Coronary artery (tissue), 2 donors: Measurements from ENCODE around the gene PIK3CD.
A peak's percentile ranks its signal among the peaks of the same experiment; 100 is the strongest.

Experiments used
- DNase-seq: peaks from one replicate; pipeline ENCODE4 v3.0.0-alpha.2; 2017; ENCODE audit warnings: low spot score
- H3K27ac ChIP-seq, 2 donors: fragments of 200-600 bp; sonication (generic); one replicate each; pipeline ENCODE4 v1.5.1; 2016 to 2019
- H3K4me3 ChIP-seq: fragments of 200-600 bp; sonication (generic); 2 replicates; pipeline ENCODE4 v1.5.1; 2016; ENCODE audit warnings: mild to moderate bottlenecking, moderate library complexity
- CTCF ChIP-seq: fragments of 200-600 bp; sonication (generic); IDR thresholded peaks from one replicate; pipeline ENCODE4 v1.5.1; 2019; ENCODE audit warnings: antibody characterized with exemption

The PIK3CD gene

GRCh38 chr1:9633493-9633892 is 18.0 kb upstream of the PIK3CD start:
- no peak for DNase-seq
- TF ChIP-seq CTCF: no peak
- H3K27ac ChIP-seq: no peak overlapping the region
- H3K4me3 ChIP-seq: no peak overlapping the region

- Histone ChIP-seq H3K27ac (no peak overlapping the region), H3K4me3 (no peak overlapping the region)
- no peak for TF ChIP-seq CTCF
- DNase-seq: no peak
Measured at GRCh38 chr1:9634582-9634981, 16.9 kb upstream of the PIK3CD start.

GRCh38 chr1:9639227-9639626 is 12.3 kb upstream of the PIK3CD start:
- Histone ChIP-seq H3K4me3 (no peak overlapping the region), H3K27ac (no peak overlapping the region)
- no peak for DNase-seq
- no peak for TF ChIP-seq CTCF

- TF ChIP-seq CTCF: no peak
- Histone ChIP-seq H3K4me3 (no peak overlapping the region), H3K27ac (peak overlapping the region in 1 of 2 donors; percentile 22)
- DNase-seq: no peak
Measured at GRCh38 chr1:9643351-9644256, 7.9 kb upstream of the PIK3CD start.

GRCh38 chr1:9646037-9646436 is 5.5 kb upstream of the PIK3CD start:
- TF ChIP-seq CTCF: no peak
- H3K4me3 ChIP-seq: no peak overlapping the region
- H3K27ac ChIP-seq: no peak overlapping the region
- DNase-seq: no peak

- H3K4me3 ChIP-seq: no peak overlapping the region
- TF ChIP-seq CTCF: no peak
- no peak overlapping the region for H3K27ac ChIP-seq
- DNase-seq: no peak
Measured at GRCh38 chr1:9648171-9648570, 3.4 kb upstream of the PIK3CD start.

- no peak overlapping the region for H3K4me3 ChIP-seq
- TF ChIP-seq CTCF: no peak
- H3K27ac ChIP-seq: no peak overlapping the region
- no peak for DNase-seq
Measured at GRCh38 chr1:9649769-9650168, 1.8 kb upstream of the PIK3CD start.
